A549 treated with ZK216348 at 1 μM for 4 hours (cell line): Measurements from ENCODE around the gene NDUFB11. TPM values are rescaled to one million over a fixed set of nuclear protein-coding genes. Genes with fewer than 3 reads are reported as not detected.

Experiments used
- total RNA-seq: library from RNA; stranded (reverse); fragments of 200-300 nt; extraction: Qiagen RNA extraction; gene quantifications from 5 replicates; pipeline ENCODE4 v1.2.3, GENCODE V29; 2022; ENCODE audit warnings: low read depth

Gene NDUFB11
- 109 to 178 TPM (median 165 TPM) in 5 replicates for total RNA-seq

DNA sequence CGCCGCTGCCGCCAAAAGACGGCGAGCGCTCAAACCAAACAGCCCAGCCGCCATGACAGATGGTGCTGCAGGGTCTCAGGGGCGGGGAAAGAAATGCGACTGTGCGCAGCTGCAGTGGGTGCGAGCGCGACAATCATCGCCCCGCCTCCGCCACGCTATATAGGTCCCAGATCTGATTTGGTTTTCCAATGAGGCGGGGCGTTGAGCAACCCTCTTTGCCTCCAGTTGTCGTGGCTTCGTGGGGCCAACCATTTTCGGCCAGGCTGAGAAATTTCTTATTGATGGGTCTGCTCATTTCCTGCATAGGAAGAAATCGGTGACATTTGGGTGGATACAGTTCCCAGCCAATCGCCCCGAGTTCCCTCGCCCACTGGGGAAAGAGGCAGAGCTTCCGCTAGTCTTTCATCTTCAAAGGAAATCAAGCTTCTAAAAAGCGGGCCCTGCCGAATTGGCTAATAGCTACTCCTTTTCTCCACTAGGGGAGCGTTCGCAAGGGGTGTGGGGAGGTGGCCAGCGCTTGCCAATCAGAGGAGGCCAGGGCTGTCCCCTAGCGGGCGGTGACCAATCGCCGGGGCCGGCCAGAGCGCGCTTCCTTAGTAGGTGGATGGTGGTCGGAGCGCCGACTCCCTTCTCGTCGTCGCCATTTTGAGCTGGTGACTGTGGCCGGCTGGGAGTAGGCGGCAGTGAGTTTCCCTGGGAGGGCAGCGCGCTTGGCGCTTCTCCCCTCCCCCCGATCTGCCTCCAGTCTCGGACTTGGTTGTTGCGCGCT lies at the start of gene NDUFB11, which contains the start of gene RBM10:
NDUFB11 (minus strand) TSS at position 77 of the 769 bp plus-strand sequence; CDS start at position 54, 23 bp downstream.
RBM10 (plus strand) TSS at position 596 of the 769 bp plus-strand sequence. CDS start 2,261 bp downstream, outside the sequence.

GRCh38 chrX:47193475-47194193 lies 49.1 kb upstream of the NDUFB11 start, which contains the start of gene UBA1:
TSS of gene UBA1 (plus strand) at chrX:47193829. CDS start at chrX:47198803, 4,974 bp downstream.

Other genes with a start within 250 kb of the NDUFB11 start
- 9.5 to 14.5 TPM (median 13.6 TPM) in 5 replicates for gene JADE3, start 232.3 kb downstream of the NDUFB11 start, total RNA-seq
- gene RGN, start 66.3 kb downstream of the NDUFB11 start, total RNA-seq = not detected in 5 replicates
- 24.0 to 45.1 TPM (median 43.8 TPM) in 5 replicates for gene RBM10, start 519 bp upstream of the NDUFB11 start, total RNA-seq
- 140 to 208 TPM (median 193 TPM) in 5 replicates for gene UBA1, start 49.1 kb upstream of the NDUFB11 start, total RNA-seq
- gene CDK16, start 74.0 kb upstream of the NDUFB11 start, total RNA-seq = 83.3 to 119 TPM (median 110 TPM) in 5 replicates
- 44.4 to 57.4 TPM (median 51.8 TPM) in 5 replicates for gene USP11, start 88.3 kb upstream of the NDUFB11 start, total RNA-seq
- 0.06 to 0.15 TPM (median 0.07 TPM) in 3 of 5 replicates, not detected in the others for gene ZNF157, start 225.9 kb upstream of the NDUFB11 start, total RNA-seq